ENCODE results near the gene ITPR3.

ITPR3 gene

GRCh38 chr6:33620856-33621710 is at the start of gene ITPR3:
Gene ITPR3 (plus strand): TSS chr6:33621322. CDS start chr6:33621603, 281 bp downstream.
- DNase-seq (ENCODE audit: low spot score) = no peak

GRCh38 chr6:33571637-33572316 is 49.3 kb upstream of the ITPR3 start:
- no peak for DNase-seq (ENCODE audit: low spot score)

- no peak for DNase-seq (ENCODE audit: low spot score)
Observed at GRCh38 chr6:33575211-33575610, 45.9 kb upstream of the ITPR3 start.

GRCh38 chr6:33576668-33577067 is 44.5 kb upstream of the ITPR3 start:
- no peak for DNase-seq (ENCODE audit: low spot score)

- peak; percentile 50 for DNase-seq (ENCODE audit: low spot score)
Observed at GRCh38 chr6:33577106-33577535, 44.0 kb upstream of the ITPR3 start.

GRCh38 chr6:33577718-33578117 is 43.4 kb upstream of the ITPR3 start:
- DNase-seq (ENCODE audit: low spot score) = no peak

GRCh38 chr6:33578164-33578563 is 43.0 kb upstream of the ITPR3 start:
- DNase-seq (ENCODE audit: low spot score) = no peak

- DNase-seq (ENCODE audit: low spot score) = no peak
Observed at GRCh38 chr6:33578588-33579011, 42.5 kb upstream of the ITPR3 start.

GRCh38 chr6:33579828-33580714 is 41.1 kb upstream of the ITPR3 start, which contains the start of gene BAK1:
Gene BAK1 (minus strand): TSS chr6:33580276. CDS start chr6:33577604, 2,672 bp downstream.
- peak; percentile 94 for DNase-seq (ENCODE audit: low spot score)

GRCh38 chr6:33581186-33581585 is 39.9 kb upstream of the ITPR3 start:
- no peak for DNase-seq (ENCODE audit: low spot score)

GRCh38 chr6:33583591-33584155 is 37.4 kb upstream of the ITPR3 start:
- no peak for DNase-seq (ENCODE audit: low spot score)

- DNase-seq (ENCODE audit: low spot score) = no peak
Observed at GRCh38 chr6:33584700-33585402, 36.3 kb upstream of the ITPR3 start.

GRCh38 chr6:33585403-33586107 is 35.6 kb upstream of the ITPR3 start:
- DNase-seq (ENCODE audit: low spot score) = peak; percentile 73

GRCh38 chr6:33586108-33586640 is 34.9 kb upstream of the ITPR3 start:
- DNase-seq (ENCODE audit: low spot score) = no peak

GRCh38 chr6:33587529-33587928 is 33.6 kb upstream of the ITPR3 start:
- DNase-seq (ENCODE audit: low spot score) = no peak

GRCh38 chr6:33588894-33589293 is 32.2 kb upstream of the ITPR3 start:
- DNase-seq (ENCODE audit: low spot score) = no peak

GRCh38 chr6:33589392-33589730 is 31.8 kb upstream of the ITPR3 start:
- no peak for DNase-seq (ENCODE audit: low spot score)

- peak; percentile 48 for DNase-seq (ENCODE audit: low spot score)
Observed at GRCh38 chr6:33589731-33590530, 31.2 kb upstream of the ITPR3 start.

GRCh38 chr6:33590531-33591198 is 30.5 kb upstream of the ITPR3 start:
- no peak for DNase-seq (ENCODE audit: low spot score)
